ENCODE results near the gene PAX6.
"Not testable (repeated sequence)": the region's sequence is repeated elsewhere in the genome, so short reads cannot be mapped to it uniquely, and the experiment has no call there.

PAX6 gene

GRCh38 chr11:31764261-31764660 is 46.9 kb downstream of the PAX6 start:
- H3K4me1 Mint-ChIP-seq (ENCODE audit: low read depth) = no peaks in the 10 kb centered on the region
- H3K9me3 Mint-ChIP-seq = no peaks in the 10 kb centered on the region

GRCh38 chr11:31763296-31763695 is 47.8 kb downstream of the PAX6 start:
- DNase-seq (ENCODE audit: low spot score) = no peak
- no peaks in the 10 kb centered on the region for H3K4me1 Mint-ChIP-seq (ENCODE audit: low read depth)
- H3K36me3 Mint-ChIP-seq (ENCODE audit: low read depth) = no peaks in the 10 kb centered on the region
- H3K4me3 Mint-ChIP-seq = no peak overlapping the region
- H3K9me3 Mint-ChIP-seq = no peaks in the 10 kb centered on the region
- no peak overlapping the region for H3K27ac Mint-ChIP-seq
- H3K27me3 Mint-ChIP-seq (ENCODE audit: low read depth) = no peaks in the 10 kb centered on the region

More at GRCh38 chr11:31764261-31764660, 46.9 kb downstream of the PAX6 start:
- Mint-ChIP-seq H3K27me3 (ENCODE audit: low read depth) (no peaks in the 10 kb centered on the region), H3K36me3 (ENCODE audit: low read depth) (no peaks in the 10 kb centered on the region), H3K4me3 (no peak overlapping the region), H3K27ac (no peak overlapping the region)
- DNase-seq (ENCODE audit: low spot score) = no peak

DNA sequence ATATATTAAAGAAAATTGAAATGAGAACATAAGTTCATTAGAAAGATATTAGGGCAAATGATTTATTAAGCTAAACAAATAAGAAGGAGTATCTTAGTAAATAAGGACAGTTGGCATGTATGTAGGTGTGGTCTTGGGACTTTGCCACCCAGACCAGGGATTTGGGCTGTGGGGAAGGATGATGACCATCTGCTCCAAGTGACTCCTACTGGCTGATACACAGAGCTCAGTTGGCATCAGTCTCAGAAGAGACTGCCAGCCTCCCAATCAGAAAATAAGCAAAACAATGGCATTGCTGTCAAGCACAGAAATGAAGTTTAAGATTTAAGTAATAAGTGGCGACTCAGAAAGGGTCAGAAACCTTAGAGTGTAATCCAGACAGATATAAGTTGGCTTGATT is 49.5 kb downstream of the PAX6 start:
- H3K27ac Mint-ChIP-seq = no peak overlapping the region

GRCh38 chr11:31757260-31757835 is 53.8 kb downstream of the PAX6 start:
- no peaks in the 10 kb centered on the region for H3K4me1 Mint-ChIP-seq (ENCODE audit: low read depth)
- no peak overlapping the region for H3K4me3 Mint-ChIP-seq
- no peak for DNase-seq (ENCODE audit: low spot score)
- H3K27me3 Mint-ChIP-seq (ENCODE audit: low read depth) = no peaks in the 10 kb centered on the region
- no peak overlapping the region for H3K27ac Mint-ChIP-seq
- no peaks in the 10 kb centered on the region for H3K9me3 Mint-ChIP-seq
- H3K36me3 Mint-ChIP-seq (ENCODE audit: low read depth) = no peaks in the 10 kb centered on the region

More for the DNA sequence above, 49.5 kb downstream of the PAX6 start:
- DNase-seq (ENCODE audit: low spot score) = no peak
- no peaks in the 10 kb centered on the region for H3K36me3 Mint-ChIP-seq (ENCODE audit: low read depth)
- H3K4me1 Mint-ChIP-seq (ENCODE audit: low read depth) = no peaks in the 10 kb centered on the region
- no peaks in the 10 kb centered on the region for H3K9me3 Mint-ChIP-seq
- no peaks in the 10 kb centered on the region for H3K27me3 Mint-ChIP-seq (ENCODE audit: low read depth)
- no peak overlapping the region for H3K4me3 Mint-ChIP-seq

DNA sequence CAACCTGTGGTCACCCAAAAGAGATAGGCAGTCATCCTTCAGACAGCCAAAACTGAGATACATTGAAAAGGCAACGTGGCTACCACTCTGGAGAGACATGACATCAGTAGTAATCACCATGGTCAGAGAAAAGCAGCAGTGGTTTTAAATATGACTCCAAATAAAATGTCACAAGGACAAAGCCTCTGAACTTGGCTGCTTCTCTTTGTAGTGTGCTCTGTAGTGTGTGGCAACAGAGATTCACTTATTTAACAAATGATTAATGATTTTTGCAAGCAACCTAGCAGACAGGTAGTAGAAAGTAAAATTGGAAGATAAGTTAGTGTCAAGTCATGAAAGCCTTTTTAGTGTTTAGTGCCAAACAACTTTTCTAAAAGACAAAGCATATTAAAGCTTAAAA is 63.5 kb downstream of the PAX6 start:
- no peaks in the 10 kb centered on the region for H3K36me3 Mint-ChIP-seq (ENCODE audit: low read depth)
- H3K4me1 Mint-ChIP-seq (ENCODE audit: low read depth) = no peaks in the 10 kb centered on the region
- no peak for DNase-seq (ENCODE audit: low spot score)
- H3K9me3 Mint-ChIP-seq = peaks cover 2% of the 10 kb centered on the region
- no peak overlapping the region for H3K27ac Mint-ChIP-seq
- H3K27me3 Mint-ChIP-seq (ENCODE audit: low read depth) = no peaks in the 10 kb centered on the region
- no peak overlapping the region for H3K4me3 Mint-ChIP-seq

GRCh38 chr11:31740731-31741368 is 70.3 kb downstream of the PAX6 start:
- not testable (repeated sequence) for H3K27ac Mint-ChIP-seq; H3K27me3 Mint-ChIP-seq (ENCODE audit: low read depth); DNase-seq (ENCODE audit: low spot score); H3K36me3 Mint-ChIP-seq (ENCODE audit: low read depth); H3K4me3 Mint-ChIP-seq; H3K9me3 Mint-ChIP-seq; H3K4me1 Mint-ChIP-seq (ENCODE audit: low read depth)

- no peaks in the 10 kb centered on the region for H3K4me1 Mint-ChIP-seq (ENCODE audit: low read depth)
- DNase-seq (ENCODE audit: low spot score) = no peak
- no peaks in the 10 kb centered on the region for H3K27me3 Mint-ChIP-seq (ENCODE audit: low read depth)
- H3K27ac Mint-ChIP-seq = no peak overlapping the region
- peaks cover 11% of the 10 kb centered on the region for H3K9me3 Mint-ChIP-seq
- H3K36me3 Mint-ChIP-seq (ENCODE audit: low read depth) = no peaks in the 10 kb centered on the region
- H3K4me3 Mint-ChIP-seq = no peak overlapping the region
Observed at GRCh38 chr11:31740131-31740530, 71.0 kb downstream of the PAX6 start.
